ENCODE results near the gene GAA. TPM values are rescaled to one million over a fixed set of nuclear protein-coding genes. Genes with fewer than 3 reads are reported as not detected.

Gene GAA
- total and polyA plus RNA-seq, 2 of the 4 experiments (the other 2 are of a cell fraction): 2.2 to 14.8 TPM

DNA sequence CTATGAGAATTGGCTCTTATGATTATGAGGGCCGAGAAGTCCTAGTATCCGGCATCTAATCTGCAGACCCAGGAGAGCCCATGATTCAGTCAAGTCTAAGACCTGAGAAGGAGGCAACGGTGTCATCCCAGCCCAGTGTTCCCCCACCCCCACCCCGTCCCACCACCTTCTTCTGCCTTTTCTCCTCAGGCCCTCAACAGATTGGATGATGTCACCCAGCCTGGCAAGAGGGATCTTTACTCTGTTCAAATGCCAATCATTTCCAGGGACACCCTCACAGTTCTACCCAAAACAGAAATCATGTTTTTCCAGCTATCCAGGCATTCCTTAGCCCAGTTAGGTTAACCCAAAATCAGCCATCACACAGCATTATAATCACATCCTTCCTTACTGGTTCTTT is 10.0 kb upstream of the GAA start:
- intact Hi-C loops (cut with micrococcal nuclease) (no loop called here), dilution Hi-C loops (cut with HindIII; ENCODE audit: low sequenced_read_pairs, unreplicated experiment) (no loop called here), in situ Hi-C loops (cut with MboI; ENCODE audit: low sequenced_read_pairs) (no loop called here)
- ChIA-PET POLR2A (ENCODE audit: unreplicated experiment) (no interaction called here), CTCF (interaction anchor here (0.8 to 1.6 kb wide), 2 partner anchors 9 to 10 kb away, joined by 3 to 9 read pairs; partner anchors contain the start of gene GAA)
- H2BK15ac ChIP-seq (ENCODE audit: low read depth, low read length): no peak overlapping the region
- H3K36me3 ChIP-seq (ENCODE audit: control insufficient read depth, insufficient read depth, low read length): no peaks in the 10 kb centered on the region
- ATAC-seq (ENCODE audit: low read depth) (no peak), DNase-seq (no peak)
- no peak overlapping the region for H3K4me3 ChIP-seq (ENCODE audit: insufficient read depth, low read depth, low read length)
- H4K5ac ChIP-seq (ENCODE audit: low read depth, low read length): no peak overlapping the region
- H3K4me1 ChIP-seq (ENCODE audit: control insufficient read depth, insufficient read depth, low read length): no peaks in the 10 kb centered on the region
- no peak overlapping the region for H2AK5ac ChIP-seq (ENCODE audit: low read depth, low read length)
- H2AFZ ChIP-seq (replicated peaks; ENCODE audit: low read length, poor library complexity): no peak overlapping the region
- H3K56ac ChIP-seq (ENCODE audit: extremely low read depth, insufficient read depth, low read length): no peak overlapping the region
- no peak overlapping the region for H4K91ac ChIP-seq (ENCODE audit: insufficient read depth, low read depth, low read length)
- no peak overlapping the region for H3K9ac ChIP-seq (ENCODE audit: low read depth, low read length)
- H2BK120ac ChIP-seq (ENCODE audit: low read depth, low read length): no peak overlapping the region
- H3K4me2 ChIP-seq (ENCODE audit: low read depth, low read length): no peak overlapping the region
- 50% methylated on average over 1 of the region's 4 CpGs; no CpG with 5 or more reads in 1 of the 2 experiments for WGBS, 2 experiments (ENCODE audit: extremely low coverage in 2 of 2, insufficient read length in 1 of 2)
- H3K27ac ChIP-seq (ENCODE audit: insufficient read depth, low read length): no peak overlapping the region
- H2AK9ac ChIP-seq (replicated peaks; ENCODE audit: low read depth, low read length, poor library complexity): no peak overlapping the region
- TF ChIP-seq MXI1 (IDR thresholded peaks at IDR 0.05; ENCODE audit: borderline replicate concordance, low read depth, low read length) (no peak), USF2 (IDR thresholded peaks at IDR 0.05; ENCODE audit: low read depth, low read length) (no peak), SMC3 (IDR thresholded peaks at IDR 0.05; ENCODE audit: low read depth, low read length) (no peak), ELK1 (IDR thresholded peaks at IDR 0.05; ENCODE audit: borderline replicate concordance, low read depth, low read length) (no peak), FOS (IDR thresholded peaks at IDR 0.05; ENCODE audit: low read depth, low read length) (no peak), RCOR1 (IDR thresholded peaks at IDR 0.05; ENCODE audit: insufficient replicate concordance, low read length) (no peak), MAFK (IDR thresholded peaks at IDR 0.05; ENCODE audit: low read depth, low read length) (no peak)
- no peak overlapping the region for H3K23ac ChIP-seq (ENCODE audit: low read depth, low read length)
- no TSS peak for BruUV-seq (replicated peaks)
- no peaks in the 10 kb centered on the region for H3K79me1 ChIP-seq (ENCODE audit: low read depth in 1 of 2, low read length in 2 of 2)
- H3K4ac ChIP-seq (ENCODE audit: low read depth, low read length): no peak overlapping the region
- no peaks in the 10 kb centered on the region for H4K20me1 ChIP-seq (ENCODE audit: insufficient read depth, low read length)
- no peak overlapping the region for H4K8ac ChIP-seq (ENCODE audit: low read depth in 2 of 2, low read length in 2 of 2)
- peaks cover 10% of the 10 kb centered on the region for H3K27me3 ChIP-seq (ENCODE audit: control insufficient read depth, insufficient read depth, low read length)
- H3K9me1 ChIP-seq (ENCODE audit: insufficient read depth, low read length): no peaks in the 10 kb centered on the region
- no peak overlapping the region for H3K14ac ChIP-seq (replicated peaks; ENCODE audit: low read depth, low read length)
- no peak overlapping the region for H2BK20ac ChIP-seq (ENCODE audit: low read depth, low read length)
- H3K18ac ChIP-seq (ENCODE audit: low read depth, low read length): no peak overlapping the region
- H2BK5ac ChIP-seq (ENCODE audit: low read depth, low read length, poor library complexity, severe bottlenecking): no peak overlapping the region
- H3K9me3 ChIP-seq (ENCODE audit: control insufficient read depth, insufficient read depth, low read length): no peaks in the 10 kb centered on the region
